ENCODE measurements around the gene RUFY1.
"Not testable (repeated sequence)": the region's sequence is repeated elsewhere in the genome, so short reads cannot be mapped to it uniquely, and the experiment has no call there.

Gene RUFY1

GRCh38 chr5:179512452-179513000, 37.8 kb upstream of the RUFY1 start:
- ATAC-seq: no peak
- TF ChIP-seq ISL1 (CRISPR knock-in tag; IDR thresholded peaks at IDR 0.05): no peak
- no peak for TF ChIP-seq ZFP3 (CRISPR knock-in tag; IDR thresholded peaks at IDR 0.05)

GRCh38 chr5:179515501-179515900, 34.9 kb upstream of the RUFY1 start:
- not testable (repeated sequence) for ATAC-seq

DNA sequence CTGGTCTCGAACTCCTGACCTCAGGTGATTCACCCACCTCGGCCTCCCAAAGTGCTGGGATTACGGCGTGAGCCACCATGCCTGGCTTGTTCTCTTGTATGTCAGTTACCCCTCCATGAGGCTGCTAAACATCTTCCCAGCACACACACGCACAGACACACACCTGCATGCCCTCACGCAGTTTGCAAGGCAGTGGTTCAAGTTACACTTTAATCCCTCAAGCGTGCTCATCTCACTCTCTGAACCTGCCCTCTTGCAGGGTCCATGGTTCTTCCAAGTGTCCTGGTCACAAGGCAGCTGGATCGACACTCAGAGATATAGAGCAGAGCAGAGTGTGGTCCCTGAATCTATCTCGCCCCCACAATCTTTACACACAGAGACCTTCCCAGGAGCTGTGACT, 34.1 kb upstream of the RUFY1 start:
- TF ChIP-seq ARNTL (CRISPR knock-in tag; IDR thresholded peaks at IDR 0.05; ENCODE audit: borderline replicate concordance, low read depth) (no peak), ESRRG (CRISPR knock-in tag; IDR thresholded peaks at IDR 0.05) (no peak), SNAI2 (CRISPR knock-in tag; IDR thresholded peaks at IDR 0.05) (no peak), OSR1 (CRISPR knock-in tag; IDR thresholded peaks at IDR 0.05) (no peak), ZC3H10 (CRISPR knock-in tag; IDR thresholded peaks at IDR 0.05) (no peak), ZNF70 (CRISPR knock-in tag; IDR thresholded peaks at IDR 0.05) (no peak), ZNF565 (CRISPR knock-in tag; conservative IDR thresholded peaks at IDR 0.05; ENCODE audit: low read depth) (no peak), CSRNP3 (CRISPR knock-in tag; IDR thresholded peaks at IDR 0.05) (no peak)
- TF ChIP-seq, protein P1, sequence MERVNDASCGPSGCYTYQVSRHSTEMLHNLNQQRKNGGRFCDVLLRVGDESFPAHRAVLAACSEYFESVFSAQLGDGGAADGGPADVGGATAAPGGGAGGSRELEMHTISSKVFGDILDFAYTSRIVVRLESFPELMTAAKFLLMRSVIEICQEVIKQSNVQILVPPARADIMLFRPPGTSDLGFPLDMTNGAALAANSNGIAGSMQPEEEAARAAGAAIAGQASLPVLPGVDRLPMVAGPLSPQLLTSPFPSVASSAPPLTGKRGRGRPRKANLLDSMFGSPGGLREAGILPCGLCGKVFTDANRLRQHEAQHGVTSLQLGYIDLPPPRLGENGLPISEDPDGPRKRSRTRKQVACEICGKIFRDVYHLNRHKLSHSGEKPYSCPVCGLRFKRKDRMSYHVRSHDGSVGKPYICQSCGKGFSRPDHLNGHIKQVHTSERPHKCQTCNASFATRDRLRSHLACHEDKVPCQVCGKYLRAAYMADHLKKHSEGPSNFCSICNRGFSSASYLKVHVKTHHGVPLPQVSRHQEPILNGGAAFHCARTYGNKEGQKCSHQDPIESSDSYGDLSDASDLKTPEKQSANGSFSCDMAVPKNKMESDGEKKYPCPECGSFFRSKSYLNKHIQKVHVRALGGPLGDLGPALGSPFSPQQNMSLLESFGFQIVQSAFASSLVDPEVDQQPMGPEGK (CRISPR knock-in tag; IDR thresholded peaks at IDR 0.05; ENCODE audit: borderline replicate concordance): no peak
- no peak for ATAC-seq

- not testable (repeated sequence) for ATAC-seq
These were observed 32.6 kb upstream of the RUFY1 start for GRCh38 chr5:179517746-179518145.

GRCh38 chr5:179518369-179518768, 32.0 kb upstream of the RUFY1 start:
- ATAC-seq: not testable (repeated sequence)

GRCh38 chr5:179519416-179520070, 30.8 kb upstream of the RUFY1 start:
- ATAC-seq: not testable (repeated sequence)

DNA sequence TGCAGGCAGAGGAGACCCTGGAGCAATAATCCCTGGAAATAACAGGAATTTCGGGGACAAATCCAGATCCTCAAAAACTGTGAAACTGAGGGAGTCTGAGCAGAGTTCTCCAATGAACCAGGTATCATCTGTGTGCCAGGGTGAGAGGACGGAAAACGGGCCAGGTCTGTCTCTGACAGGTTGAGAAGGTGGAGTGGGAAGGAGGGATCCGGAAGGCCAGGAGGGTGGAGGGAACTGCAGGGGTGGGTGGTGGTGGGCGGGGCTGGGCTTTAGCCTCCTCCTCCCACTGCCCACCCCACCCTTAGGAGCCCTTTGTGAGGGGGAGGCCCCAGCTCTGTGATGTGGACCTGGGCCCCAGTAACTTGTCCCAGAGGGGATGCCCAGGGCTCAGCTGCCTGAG, 28.2 kb upstream of the RUFY1 start:
- not testable (repeated sequence) for ATAC-seq

DNA sequence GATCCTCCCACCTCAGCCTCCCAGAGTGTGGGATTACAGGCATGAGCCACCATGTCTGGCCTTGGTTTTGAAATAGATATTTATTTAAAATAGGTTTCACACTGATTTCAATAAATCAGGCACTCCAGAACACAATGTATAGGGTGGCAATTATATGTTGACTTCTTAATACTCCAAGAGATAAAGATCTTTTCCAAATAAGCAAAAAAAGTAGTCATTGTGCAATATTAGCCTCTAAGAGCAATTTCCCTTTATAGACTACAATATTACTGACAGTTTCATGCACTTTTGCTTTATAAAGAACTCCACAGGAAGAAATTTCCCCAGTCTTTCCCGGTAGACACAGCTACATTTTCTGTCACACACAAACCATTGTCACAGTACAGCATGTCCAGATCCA, 23.4 kb upstream of the RUFY1 start:
- no peak for ATAC-seq
- TF ChIP-seq PPARA (CRISPR knock-in tag; IDR thresholded peaks at IDR 0.05; ENCODE audit: borderline replicate concordance) (no peak), OSR1 (CRISPR knock-in tag; IDR thresholded peaks at IDR 0.05) (no peak), RARB (CRISPR knock-in tag; IDR thresholded peaks at IDR 0.05) (no peak), CSRNP3 (CRISPR knock-in tag; IDR thresholded peaks at IDR 0.05) (no peak), TCF4 (CRISPR knock-in tag; IDR thresholded peaks at IDR 0.05; ENCODE audit: borderline replicate concordance) (no peak), ZFP3 (CRISPR knock-in tag; IDR thresholded peaks at IDR 0.05) (no peak), ZNF70 (CRISPR knock-in tag; IDR thresholded peaks at IDR 0.05) (no peak), BACH2 (CRISPR knock-in tag; IDR thresholded peaks at IDR 0.05; ENCODE audit: borderline replicate concordance) (no peak), ESRRG (CRISPR knock-in tag; IDR thresholded peaks at IDR 0.05) (no peak), ISL1 (CRISPR knock-in tag; IDR thresholded peaks at IDR 0.05) (no peak), ZFP30 (CRISPR knock-in tag; IDR thresholded peaks at IDR 0.05) (no peak)
- TF ChIP-seq, protein P1 (CRISPR knock-in tag; IDR thresholded peaks at IDR 0.05; ENCODE audit: borderline replicate concordance): no peak
- TF ChIP-seq, protein P2, sequence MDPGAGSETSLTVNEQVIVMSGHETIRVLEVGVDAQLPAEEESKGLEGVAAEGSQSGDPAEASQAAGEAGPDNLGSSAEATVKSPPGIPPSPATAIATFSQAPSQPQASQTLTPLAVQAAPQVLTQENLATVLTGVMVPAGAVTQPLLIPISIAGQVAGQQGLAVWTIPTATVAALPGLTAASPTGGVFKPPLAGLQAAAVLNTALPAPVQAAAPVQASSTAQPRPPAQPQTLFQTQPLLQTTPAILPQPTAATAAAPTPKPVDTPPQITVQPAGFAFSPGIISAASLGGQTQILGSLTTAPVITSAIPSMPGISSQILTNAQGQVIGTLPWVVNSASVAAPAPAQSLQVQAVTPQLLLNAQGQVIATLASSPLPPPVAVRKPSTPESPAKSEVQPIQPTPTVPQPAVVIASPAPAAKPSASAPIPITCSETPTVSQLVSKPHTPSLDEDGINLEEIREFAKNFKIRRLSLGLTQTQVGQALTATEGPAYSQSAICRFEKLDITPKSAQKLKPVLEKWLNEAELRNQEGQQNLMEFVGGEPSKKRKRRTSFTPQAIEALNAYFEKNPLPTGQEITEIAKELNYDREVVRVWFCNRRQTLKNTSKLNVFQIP (CRISPR knock-in tag; IDR thresholded peaks at IDR 0.05; ENCODE audit: borderline replicate concordance, low read depth): no peak

Data from SK-N-SH treated with all-trans-retinoic acid at 6 μM for 48 hours (cell line).